ENCODE results near the gene TREM1.
A peak's percentile ranks its signal among the peaks of the same experiment; 100 is the strongest.
"Not testable (repeated sequence)": the region's sequence is repeated elsewhere in the genome, so short reads cannot be mapped to it uniquely, and the experiment has no call there.

Gene TREM1

GRCh38 chr6:41286544-41287346, at the start of gene TREM1:
TSS of gene TREM1 (minus strand) at chr6:41286682. CDS start at chr6:41286655, 27 bp downstream.
- no peak for DNase-seq

- DNase-seq, result no peak
Measured at GRCh38 chr6:41335943-41336342, 49.5 kb upstream of the TREM1 start.

GRCh38 chr6:41335296-41335695, 48.8 kb upstream of the TREM1 start, which contains the start of gene NCR2:
TSS of gene NCR2 (plus strand) at chr6:41335608. CDS start at chr6:41335877, 269 bp downstream.
- DNase-seq, result no peak

GRCh38 chr6:41334482-41335040, 48.1 kb upstream of the TREM1 start:
- no peak for DNase-seq

- no peak for DNase-seq
Measured at GRCh38 chr6:41332842-41333736, 46.6 kb upstream of the TREM1 start.

GRCh38 chr6:41332241-41332640, 45.8 kb upstream of the TREM1 start:
- DNase-seq, result no peak

- DNase-seq, result no peak
Measured at GRCh38 chr6:41331401-41332150, 45.1 kb upstream of the TREM1 start.

GRCh38 chr6:41327177-41327576, 40.7 kb upstream of the TREM1 start:
- DNase-seq, result no peak

- no peak for DNase-seq
Measured at GRCh38 chr6:41326092-41326491, 39.6 kb upstream of the TREM1 start.

- DNase-seq, result no peak
Measured at GRCh38 chr6:41325446-41326066, 39.1 kb upstream of the TREM1 start.

GRCh38 chr6:41321183-41321582, 34.7 kb upstream of the TREM1 start:
- no peak for DNase-seq

GRCh38 chr6:41318654-41319565, 32.4 kb upstream of the TREM1 start:
- DNase-seq, result peak; percentile 91

- DNase-seq, result no peak
Measured at GRCh38 chr6:41318261-41318653, 31.8 kb upstream of the TREM1 start.

- DNase-seq, result no peak
Measured at GRCh38 chr6:41315943-41316620, 29.6 kb upstream of the TREM1 start.

GRCh38 chr6:41315203-41315602, 28.7 kb upstream of the TREM1 start:
- no peak for DNase-seq

- no peak for DNase-seq
Measured at GRCh38 chr6:41306187-41306854, 19.8 kb upstream of the TREM1 start.

GRCh38 chr6:41302638-41303037, 16.2 kb upstream of the TREM1 start:
- no peak for DNase-seq

- no peak for DNase-seq
Measured at GRCh38 chr6:41298785-41299502, 12.5 kb upstream of the TREM1 start.

- not testable (repeated sequence) for DNase-seq
Measured at GRCh38 chr6:41297248-41297647, 10.8 kb upstream of the TREM1 start.
